B cell (primary cell): ENCODE results near the gene ZNF316. TPM values are rescaled to one million over a fixed set of nuclear protein-coding genes. Genes with fewer than 3 reads are reported as not detected.

Experiments
- ATAC-seq: fragments of 200-7000 bp; cut with Tn5 transposase; one replicate; pipeline ENCODE4 v1.10.0; 2021; ENCODE audit warnings: low read depth, mild to moderate bottlenecking, moderate number of reproducible peaks, moderate library complexity
- CTCF ChIA-PET: fragments of 350-600 bp; sonication (Branson Sonifier 250); formaldehyde crosslinking; loops from one replicate; lab custom pipeline; 2021; ENCODE audit warnings: antibody characterized with exemption, inconsistent platforms; lab: Charles Lee
- POLR2A ChIA-PET: fragments of 350-600 bp; sonication (Branson Sonifier 250); formaldehyde crosslinking; loops from one replicate; lab custom pipeline; 2021; ENCODE audit warnings: antibody characterized with exemption; lab: Charles Lee
- DNase-seq: peaks from one replicate; pipeline ENCODE4 v3.0.0; 2013
- H2AFZ ChIP-seq: 2 replicates; pipeline ENCODE4 v1.6.1; 2012; ENCODE audit warnings: mild to moderate bottlenecking, low read depth, low read length; ENCODE audit not compliant: insufficient read depth, poor library complexity, severe bottlenecking
- H3K27ac ChIP-seq, 2 donors: 1 replicate in 1 of 2; 2 replicates in 1 of 2; pipeline ENCODE4 v1.5.1; 2012 to 2013; ENCODE audit warnings: low read length in 2 of 2, mild to moderate bottlenecking in 2 of 2, moderate library complexity in 1 of 2
- H3K27me3 ChIP-seq, 4 experiments: fragments of 200-600 bp in 1 of 4; sonication (generic) in 1 of 4; replicated peaks in 1 of 4; 1 replicate in 2 of 4; 2 replicates in 2 of 4; pipeline versions ENCODE4 v1.6.1 to v1.7.0; 2013 to 2016; ENCODE audit warnings: low read length in 3 of 4, mild to moderate bottlenecking in 2 of 4, mixed read lengths in 1 of 4, moderate library complexity in 1 of 4; ENCODE audit not compliant: insufficient read depth in 4 of 4, control insufficient read depth in 3 of 4; ENCODE audit errors: control extremely low read depth in 1 of 4
- H3K36me3 ChIP-seq, 2 experiments: replicated peaks in 1 of 2; 1 replicate in 1 of 2; 2 replicates in 1 of 2; pipeline versions ENCODE4 v1.6.1 to v1.7.1; 2013; ENCODE audit warnings: low read length in 1 of 2; ENCODE audit not compliant: insufficient read depth in 2 of 2, control insufficient read depth in 1 of 2; ENCODE audit errors: control extremely low read depth in 1 of 2, extremely low read depth in 1 of 2
- H3K4me1 ChIP-seq, 2 donors: fragments of 200-600 bp in 1 of 2; sonication (generic) in 1 of 2; 1 replicate in 1 of 2; 2 replicates in 1 of 2; pipeline versions ENCODE4 v1.5.1 to v1.6.1; 2013 to 2017; ENCODE audit warnings: low read length in 2 of 2; ENCODE audit not compliant: control insufficient read depth in 2 of 2, insufficient read depth in 2 of 2
- H3K4me2 ChIP-seq: replicated peaks from 2 replicates; pipeline ENCODE3; 2012; ENCODE audit warnings: mild to moderate bottlenecking, low read depth, low read length; ENCODE audit not compliant: poor library complexity, severe bottlenecking
- H3K4me3 ChIP-seq, 5 experiments: fragments of 200-600 bp in 1 of 5; sonication (generic) in 1 of 5; 1 replicate in 3 of 5; 2 replicates in 2 of 5; pipeline versions ENCODE4 v1.5.1 to v1.7.0; 2011 to 2016; ENCODE audit warnings: low read length in 4 of 5, mild to moderate bottlenecking in 4 of 5, low read depth in 2 of 5, control low read depth in 1 of 5, moderate library complexity in 1 of 5; ENCODE audit not compliant: insufficient read depth in 1 of 5; ENCODE audit errors: control extremely low read depth in 1 of 5, extremely low read depth in 1 of 5
- H3K79me2 ChIP-seq: fragments of 200-600 bp; sonication (generic); one replicate; pipeline ENCODE4 v1.6.0; 2016; ENCODE audit warnings: low read length; ENCODE audit not compliant: control insufficient read depth, insufficient read depth
- H3K9ac ChIP-seq: fragments of 200-600 bp; sonication (generic); 2 replicates; pipeline ENCODE4 v1.6.1; 2017; ENCODE audit warnings: mild to moderate bottlenecking, low read length, moderate library complexity
- H3K9me3 ChIP-seq, 3 donors: one replicate each; pipeline versions ENCODE4 v1.6.1 to v1.7.1; 2013; ENCODE audit warnings: low read length in 2 of 3; ENCODE audit not compliant: control insufficient read depth in 2 of 3, insufficient read depth in 1 of 3; ENCODE audit errors: control extremely low read depth in 1 of 3
- H4K20me1 ChIP-seq: 2 replicates; pipeline ENCODE4 v1.6.0; 2012; ENCODE audit warnings: mild to moderate bottlenecking, low read length; ENCODE audit not compliant: insufficient read depth, control insufficient read depth, poor library complexity, severe bottlenecking
- H3K27ac Mint-ChIP-seq: one replicate; pipeline ENCODE4 v1.8.0; 2021; ENCODE audit warnings: mixed read lengths
- H3K27me3 Mint-ChIP-seq: one replicate; pipeline ENCODE4 v1.8.0; 2021; ENCODE audit warnings: mixed read lengths
- H3K4me1 Mint-ChIP-seq: one replicate; pipeline ENCODE4 v1.8.0; 2021; ENCODE audit warnings: mixed read lengths
- H3K4me3 Mint-ChIP-seq: one replicate; pipeline ENCODE4 v1.8.0; 2021; ENCODE audit warnings: mixed read lengths
- H3K9me3 Mint-ChIP-seq: one replicate; pipeline ENCODE4 v1.8.0; 2022; ENCODE audit warnings: mixed read lengths; ENCODE audit not compliant: insufficient read depth
- EZH2 ChIP-seq: IDR thresholded peaks from 2 replicates; pipeline ENCODE4 v1.6.1; 2012; ENCODE audit warnings: borderline replicate concordance, low read depth, mild to moderate bottlenecking, moderate library complexity, low read length; ENCODE audit not compliant: insufficient read depth, poor library complexity, severe bottlenecking
- whole genome bisulfite sequencing: methylation state at CpG from one replicate; pipeline ENCODE4 v1.1.5; 2013; ENCODE audit warnings: missing lambda C conversion rate; ENCODE audit not compliant: insufficient coverage; 5-methylcytosine and 5-hydroxymethylcytosine counted together
- intact Hi-C: fragments of 100-400 bp; cut with micrococcal nuclease; formaldehyde crosslinking; loops from one replicate; pipeline ENCODE4 v1.10.0; 2022
- polyA plus RNA-seq: library from polyadenylated mRNA; depleted of rRNA; stranded (reverse); fragments of >200 nt; gene quantifications from 2 replicates; pipeline ENCODE4 v1.2.3, GENCODE V29; 2012
- total RNA-seq, 2 donors: library from RNA; stranded (reverse); fragments of 120-200 nt in 1 of 2; gene quantifications; 1 replicate in 1 of 2; 2 replicates in 1 of 2; pipeline versions ENCODE4 v1.2.3 to v1.2.4, GENCODE V29; 2013 to 2022
- TF ChIP-seq, protein P1 (sequence below): fragments of 200-600 bp; IDR thresholded peaks from one replicate; pipeline ENCODE4 v1.8.0; 2022; ENCODE audit warnings: antibody characterized with exemption, mild to moderate bottlenecking

Gene ZNF316
- total and polyA plus RNA-seq, 2 donors (not counting 1 experiment from before 2014, with no cell fraction given): 43.6 to 72.6 TPM

DNA sequence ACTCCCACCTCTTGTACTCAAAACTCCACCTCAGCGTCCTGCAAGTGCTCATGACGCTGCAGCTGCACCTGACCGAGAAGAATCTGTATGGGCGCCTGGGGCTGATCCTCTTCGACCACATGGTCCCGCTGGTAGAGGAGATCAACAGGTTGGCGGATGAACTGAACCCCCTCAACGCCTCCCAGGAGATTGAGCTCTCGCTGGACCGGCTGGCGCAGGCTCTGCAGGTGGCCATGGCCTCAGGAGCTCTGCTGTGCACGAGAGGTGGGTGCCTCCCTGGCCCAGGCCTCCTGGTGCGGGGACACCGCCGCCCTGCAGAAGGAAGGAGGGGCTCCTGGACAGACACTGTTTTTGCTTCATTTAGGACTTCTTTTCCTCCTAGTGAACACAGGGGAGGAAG, 37.0 kb upstream of the ZNF316 start:
- ATAC-seq (no peak), DNase-seq (no peak)
- no peaks in the 10 kb centered on the region for H3K9me3 Mint-ChIP-seq
- peaks cover 4 to 77% of the 10 kb centered on the region in 2 experiments for H3K36me3 ChIP-seq
- WGBS: over 99% methylated on average over 15 of the region's 15 CpGs
- peaks cover 34% of the 10 kb centered on the region for H4K20me1 ChIP-seq
- no peak overlapping the region for H3K9ac ChIP-seq
- H3K9me3 ChIP-seq: no peaks in the 10 kb centered on the region
- no peak overlapping the region for H3K4me3 Mint-ChIP-seq
- H3K79me2 ChIP-seq: peaks cover 53% of the 10 kb centered on the region
- intact Hi-C loops: no loop called here
- no peaks in the 10 kb centered on the region for H3K27me3 ChIP-seq
- POLR2A ChIA-PET: interaction anchor here (0.6 kb wide), 1 partner anchor 9 kb away, joined by 4 read pairs; no protein-coding TSS in a partner anchor
- H3K27me3 Mint-ChIP-seq: no peaks in the 10 kb centered on the region
- no peak for TF ChIP-seq EZH2
- TF ChIP-seq, protein P1, sequence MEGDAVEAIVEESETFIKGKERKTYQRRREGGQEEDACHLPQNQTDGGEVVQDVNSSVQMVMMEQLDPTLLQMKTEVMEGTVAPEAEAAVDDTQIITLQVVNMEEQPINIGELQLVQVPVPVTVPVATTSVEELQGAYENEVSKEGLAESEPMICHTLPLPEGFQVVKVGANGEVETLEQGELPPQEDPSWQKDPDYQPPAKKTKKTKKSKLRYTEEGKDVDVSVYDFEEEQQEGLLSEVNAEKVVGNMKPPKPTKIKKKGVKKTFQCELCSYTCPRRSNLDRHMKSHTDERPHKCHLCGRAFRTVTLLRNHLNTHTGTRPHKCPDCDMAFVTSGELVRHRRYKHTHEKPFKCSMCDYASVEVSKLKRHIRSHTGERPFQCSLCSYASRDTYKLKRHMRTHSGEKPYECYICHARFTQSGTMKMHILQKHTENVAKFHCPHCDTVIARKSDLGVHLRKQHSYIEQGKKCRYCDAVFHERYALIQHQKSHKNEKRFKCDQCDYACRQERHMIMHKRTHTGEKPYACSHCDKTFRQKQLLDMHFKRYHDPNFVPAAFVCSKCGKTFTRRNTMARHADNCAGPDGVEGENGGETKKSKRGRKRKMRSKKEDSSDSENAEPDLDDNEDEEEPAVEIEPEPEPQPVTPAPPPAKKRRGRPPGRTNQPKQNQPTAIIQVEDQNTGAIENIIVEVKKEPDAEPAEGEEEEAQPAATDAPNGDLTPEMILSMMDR: no peak
- H3K27ac ChIP-seq: no peak overlapping the region
- no peak overlapping the region for H3K4me3 ChIP-seq
- no peak overlapping the region for H3K4me2 ChIP-seq
- CTCF ChIA-PET: no interaction called here
- H3K4me1 ChIP-seq: no peaks in the 10 kb centered on the region
- no peak overlapping the region for H3K27ac Mint-ChIP-seq
- H2AFZ ChIP-seq: no peak overlapping the region
- no peaks in the 10 kb centered on the region for H3K4me1 Mint-ChIP-seq

GRCh38 chr7:6604458-6604857, 32.7 kb upstream of the ZNF316 start:
- Mint-ChIP-seq H3K27me3 (no peaks in the 10 kb centered on the region), H3K9me3 (no peaks in the 10 kb centered on the region), H3K4me3 (no peak overlapping the region), H3K4me1 (no peaks in the 10 kb centered on the region), H3K27ac (no peak overlapping the region)
- Histone ChIP-seq H3K4me2 (no peak overlapping the region), H3K36me3 (peaks cover 1 to 57% of the 10 kb centered on the region in 2 experiments), H3K9me3 (no peaks in the 10 kb centered on the region), H3K4me3 (no peak overlapping the region), H3K27ac (no peak overlapping the region), H3K9ac (no peak overlapping the region), H4K20me1 (peaks cover 13% of the 10 kb centered on the region), H3K4me1 (no peaks in the 10 kb centered on the region), H3K27me3 (no peaks in the 10 kb centered on the region), H2AFZ (no peak overlapping the region), H3K79me2 (peaks cover 26% of the 10 kb centered on the region)
- WGBS: 98% methylated on average over 9 of the region's 10 CpGs
- intact Hi-C loops: no loop called here
- no peak for TF ChIP-seq EZH2
- TF ChIP-seq, protein P1: no peak
- ChIA-PET CTCF (interaction anchor here (1.2 kb wide), 1 partner anchor 35 kb away, joined by 3 read pairs; no protein-coding TSS in a partner anchor), POLR2A (no interaction called here)
- ATAC-seq (no peak), DNase-seq (no peak)
